GM03348 (cell line): ENCODE results near the gene YTHDF1.

Experiments
- DNase-seq: peaks from one replicate; pipeline ENCODE4 v3.0.0; 2012; ENCODE audit warnings: low spot score

The YTHDF1 gene

DNA sequence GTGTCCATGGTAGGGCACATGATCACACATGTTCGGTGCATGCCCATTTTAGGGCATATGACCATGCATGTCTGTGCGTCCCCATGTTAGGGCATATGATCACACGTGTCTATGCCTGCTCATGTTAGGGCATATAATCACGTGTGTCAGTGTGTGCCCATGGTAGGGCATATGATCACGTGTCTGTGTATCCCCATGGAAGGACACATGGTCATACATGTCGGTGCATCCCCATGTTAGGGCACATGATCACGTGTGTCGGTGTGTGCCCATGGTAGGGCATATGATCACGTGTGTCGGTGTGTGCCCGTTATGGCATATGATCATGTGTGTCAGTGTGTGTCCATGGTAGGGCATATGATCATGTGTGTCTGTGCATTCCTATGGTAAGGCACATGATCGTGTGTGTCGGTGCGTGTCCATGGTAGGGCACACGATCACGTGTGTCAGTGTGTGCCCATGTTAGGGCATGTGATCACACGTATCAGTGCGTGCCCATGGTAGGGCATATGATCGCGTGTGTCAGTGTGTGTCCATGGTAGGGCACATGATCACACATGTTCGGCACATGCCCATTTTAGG is 30.6 kb downstream of the YTHDF1 start:
- DNase-seq: no peak

DNA sequence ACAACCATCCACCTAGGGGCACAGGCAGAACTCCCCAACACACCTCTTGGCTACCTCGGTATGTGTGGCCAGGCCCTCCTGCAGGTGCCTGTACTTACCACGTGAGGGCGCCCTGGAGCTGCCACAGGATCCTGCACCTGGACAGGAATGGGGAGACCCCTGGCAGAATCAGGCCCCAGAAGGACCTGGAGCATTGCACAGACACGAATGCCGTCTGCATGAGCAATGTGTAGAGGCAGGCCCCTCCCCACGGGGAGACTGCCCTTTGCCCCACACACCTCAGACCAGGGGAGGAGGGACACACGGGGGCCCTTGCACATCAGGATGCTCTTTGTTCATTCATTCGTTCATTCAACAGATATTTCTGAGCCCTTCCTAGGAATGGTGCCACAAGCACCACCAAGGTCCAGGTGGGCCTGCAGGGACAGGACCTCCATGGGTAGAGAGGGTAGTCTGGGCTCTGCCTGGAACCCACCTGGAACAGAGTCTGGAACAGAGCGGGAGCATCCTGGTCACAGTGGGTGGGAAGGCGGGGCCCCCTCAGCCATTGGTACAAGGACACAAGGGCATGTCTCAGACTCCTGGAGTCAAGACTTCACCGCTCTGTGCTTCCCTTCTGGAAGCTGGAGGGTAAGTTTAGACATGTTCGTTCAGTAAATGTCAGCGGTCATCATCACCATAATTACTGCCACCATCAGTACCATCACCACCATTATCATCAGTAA is 32.3 kb downstream of the YTHDF1 start:
- peak; percentile 77 for DNase-seq

DNA sequence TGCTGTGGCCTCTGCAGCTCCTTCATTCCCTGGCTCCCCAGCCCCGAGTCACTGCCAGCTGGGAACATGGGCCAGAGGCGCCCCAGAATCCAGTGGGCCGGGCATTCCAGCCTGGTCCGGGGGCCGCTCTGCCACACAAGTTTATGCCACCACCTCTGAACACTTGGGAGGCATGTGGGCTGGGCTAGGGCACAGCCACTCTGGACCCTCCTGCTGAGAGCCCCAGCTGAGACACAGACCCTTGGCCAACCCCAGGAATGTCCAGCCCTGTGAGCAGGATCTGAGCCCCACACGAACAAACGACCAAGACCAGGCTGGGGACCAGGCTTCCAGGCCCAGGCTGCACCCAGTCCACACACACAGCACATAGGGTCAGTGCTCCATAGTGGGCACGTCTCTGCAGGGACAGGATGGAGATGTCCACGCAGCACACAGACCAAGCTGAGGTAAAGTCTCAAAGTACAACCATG is 33.0 kb downstream of the YTHDF1 start:
- no peak for DNase-seq

DNA sequence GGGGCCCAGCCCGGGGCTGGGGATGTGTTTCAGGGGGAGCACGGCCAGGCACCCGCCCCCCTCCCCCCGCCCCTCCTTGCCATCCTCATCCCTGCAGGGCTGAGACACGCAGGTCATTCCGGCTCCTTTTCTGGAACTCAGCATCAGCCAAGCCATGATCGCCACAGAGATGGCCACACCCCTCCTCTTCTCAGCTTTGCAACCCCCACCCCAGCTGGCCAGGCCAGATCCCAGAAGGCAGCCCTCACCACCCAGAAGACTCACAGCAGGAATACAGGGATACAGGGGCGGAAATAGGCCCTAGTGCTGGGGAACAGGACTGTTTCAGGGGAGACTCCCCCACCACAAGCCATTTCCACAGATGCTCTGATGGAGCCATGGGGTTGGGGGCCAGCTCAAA is 33.5 kb downstream of the YTHDF1 start:
- DNase-seq: no peak

- DNase-seq: no peak
Measured at GRCh38 chr20:63181226-63181625, 34.7 kb downstream of the YTHDF1 start.

GRCh38 chr20:63180569-63181185 is 35.3 kb downstream of the YTHDF1 start:
- no peak for DNase-seq

GRCh38 chr20:63179687-63180568 is 36.0 kb downstream of the YTHDF1 start:
- no peak for DNase-seq

GRCh38 chr20:63178889-63179686 is 36.8 kb downstream of the YTHDF1 start:
- peak; percentile 56 for DNase-seq

DNA sequence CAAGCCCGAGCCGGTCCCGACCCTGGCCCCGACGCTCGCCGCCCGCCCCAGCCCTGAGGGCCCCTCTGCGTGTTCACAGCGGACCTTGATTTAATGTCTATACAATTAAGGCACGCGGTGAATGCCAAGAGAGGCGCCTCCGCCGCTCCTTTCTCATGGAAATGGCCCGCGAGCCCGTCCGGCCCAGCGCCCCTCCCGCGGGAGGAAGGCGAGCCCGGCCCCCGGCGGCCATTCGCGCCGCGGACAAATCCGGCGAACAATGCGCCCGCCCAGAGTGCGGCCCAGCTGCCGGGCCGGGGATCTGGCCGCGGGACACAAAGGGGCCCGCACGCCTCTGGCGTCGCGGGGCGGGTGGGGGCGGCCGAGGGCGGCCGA is 37.5 kb downstream of the YTHDF1 start:
- DNase-seq: no peak

GRCh38 chr20:63177785-63178445 is 38.0 kb downstream of the YTHDF1 start:
- no peak for DNase-seq

DNA sequence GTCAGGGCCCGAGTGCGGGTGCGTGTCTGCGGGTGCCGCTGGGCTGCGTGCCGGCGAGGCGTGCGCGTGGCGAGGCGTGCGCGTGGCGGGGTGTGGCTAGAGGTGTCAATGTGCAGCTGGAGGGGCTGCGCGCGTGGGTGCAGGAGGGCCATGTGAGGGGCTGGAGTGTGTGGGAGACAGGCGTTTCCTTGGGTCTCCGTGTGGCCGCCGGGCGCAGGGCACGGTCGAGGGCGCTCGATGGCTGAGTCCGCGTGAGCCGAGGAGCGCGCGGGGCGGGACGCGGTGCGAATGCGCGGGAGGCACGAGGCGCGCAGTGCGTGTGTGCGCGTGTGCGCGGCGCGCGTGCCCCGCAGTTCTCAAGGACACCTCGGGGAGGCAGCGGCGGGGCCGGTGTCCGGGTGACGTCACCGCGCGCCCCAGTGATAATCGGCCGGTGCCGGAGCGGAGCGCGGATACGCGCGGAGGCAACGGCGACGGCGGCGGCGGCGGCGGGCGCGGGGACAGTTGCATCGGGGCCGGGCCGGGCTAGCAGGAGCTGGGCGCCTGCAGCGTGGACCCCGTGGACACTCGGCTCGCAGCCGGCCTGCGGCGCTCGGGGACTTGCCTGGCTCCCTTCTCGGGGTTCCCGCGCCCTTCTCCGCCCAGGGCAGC is 38.7 kb downstream of the YTHDF1 start:
- DNase-seq: no peak

DNA sequence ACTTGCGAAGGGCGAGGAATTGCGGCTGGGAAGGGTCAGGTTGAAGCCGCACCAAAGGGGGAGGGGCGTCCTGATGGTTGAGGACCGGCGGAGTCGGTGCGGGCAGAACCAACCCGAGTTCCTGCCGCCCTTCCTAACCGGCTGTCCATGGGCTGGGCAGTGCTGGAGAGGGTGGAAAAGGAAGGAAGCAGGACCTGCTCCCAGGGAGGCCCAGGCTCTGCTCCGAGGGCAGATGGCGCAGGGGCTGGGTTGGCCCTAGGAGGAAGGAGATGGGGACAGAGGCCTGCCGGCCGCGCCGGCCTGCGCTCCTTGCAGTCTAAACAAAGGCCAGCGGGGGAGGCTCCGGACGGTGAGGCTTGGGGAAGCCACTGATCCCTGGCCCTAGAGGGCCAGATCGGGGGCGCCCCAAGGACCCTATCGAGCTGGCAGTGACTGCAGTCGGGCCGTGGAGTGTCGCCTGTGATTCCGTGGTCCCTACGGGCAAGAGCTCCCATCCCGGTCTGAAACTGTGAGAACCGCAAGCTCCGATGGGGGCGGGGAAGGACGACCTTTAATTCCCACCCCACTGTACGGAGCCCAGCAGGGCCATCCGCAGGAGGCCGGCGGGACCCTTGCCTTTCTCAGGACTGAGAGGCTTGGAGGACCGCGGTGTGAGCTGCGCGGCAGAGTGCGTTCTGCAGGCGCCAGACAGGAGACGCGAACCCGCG is 39.4 kb downstream of the YTHDF1 start:
- DNase-seq: no peak

DNA sequence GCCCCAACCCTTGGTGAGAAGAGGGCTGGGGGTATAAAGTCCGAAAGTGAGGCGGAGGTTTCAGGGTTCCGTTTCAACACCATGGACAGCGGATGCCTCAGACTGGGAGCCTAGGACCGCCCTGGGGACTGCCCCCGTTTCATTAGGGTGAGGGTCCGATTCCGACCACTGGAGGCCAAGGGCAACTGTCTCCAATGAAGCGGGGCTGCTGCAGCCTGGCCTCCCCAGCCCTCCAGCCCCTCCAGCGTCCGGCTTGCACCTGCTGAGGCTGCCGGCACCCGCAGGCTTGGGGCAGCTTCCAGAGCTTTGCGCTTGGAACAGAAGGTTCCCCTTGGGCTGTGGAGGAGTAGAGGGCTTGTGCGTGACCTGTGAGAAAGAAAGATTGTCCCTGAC is 39.9 kb downstream of the YTHDF1 start:
- peak; percentile 50 for DNase-seq

- no peak for DNase-seq
Measured at GRCh38 chr20:63175038-63175895, 40.7 kb downstream of the YTHDF1 start.

DNA sequence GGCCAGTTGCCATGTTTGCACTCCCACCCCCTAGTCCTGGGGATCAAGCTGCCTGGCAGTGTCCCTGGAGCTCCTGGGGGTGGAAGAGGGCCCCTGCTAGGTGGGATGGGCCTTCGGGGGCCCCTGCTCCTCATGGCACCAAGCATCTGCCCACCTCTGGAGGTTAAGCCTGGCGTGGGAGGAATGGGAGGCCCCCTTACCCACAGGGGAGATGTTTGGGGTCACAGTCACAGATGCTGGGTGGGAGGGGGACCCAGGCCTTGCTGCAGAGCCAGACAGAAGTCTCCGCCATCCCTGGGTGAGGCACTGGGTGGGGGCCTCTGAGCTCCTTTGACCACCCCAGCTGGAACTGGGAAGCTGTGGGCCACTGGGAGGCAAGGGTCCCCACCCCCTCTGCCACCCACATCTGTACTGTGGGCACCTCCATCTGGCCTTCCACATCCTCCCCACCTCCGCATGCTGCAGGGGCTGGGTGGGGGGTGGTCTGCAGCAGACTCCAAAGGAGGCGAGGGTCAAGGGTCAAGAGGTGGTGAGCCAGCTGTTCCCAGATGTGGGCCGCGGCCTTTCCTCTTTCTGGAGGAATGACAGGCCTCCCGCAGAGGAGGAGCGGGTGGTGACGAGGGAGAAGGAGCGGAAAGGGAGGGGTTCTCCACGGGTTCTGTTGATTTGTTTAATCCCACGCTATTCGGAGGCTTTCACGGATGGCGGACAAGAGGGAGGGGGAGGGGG is 41.5 kb downstream of the YTHDF1 start:
- DNase-seq: no peak

DNA sequence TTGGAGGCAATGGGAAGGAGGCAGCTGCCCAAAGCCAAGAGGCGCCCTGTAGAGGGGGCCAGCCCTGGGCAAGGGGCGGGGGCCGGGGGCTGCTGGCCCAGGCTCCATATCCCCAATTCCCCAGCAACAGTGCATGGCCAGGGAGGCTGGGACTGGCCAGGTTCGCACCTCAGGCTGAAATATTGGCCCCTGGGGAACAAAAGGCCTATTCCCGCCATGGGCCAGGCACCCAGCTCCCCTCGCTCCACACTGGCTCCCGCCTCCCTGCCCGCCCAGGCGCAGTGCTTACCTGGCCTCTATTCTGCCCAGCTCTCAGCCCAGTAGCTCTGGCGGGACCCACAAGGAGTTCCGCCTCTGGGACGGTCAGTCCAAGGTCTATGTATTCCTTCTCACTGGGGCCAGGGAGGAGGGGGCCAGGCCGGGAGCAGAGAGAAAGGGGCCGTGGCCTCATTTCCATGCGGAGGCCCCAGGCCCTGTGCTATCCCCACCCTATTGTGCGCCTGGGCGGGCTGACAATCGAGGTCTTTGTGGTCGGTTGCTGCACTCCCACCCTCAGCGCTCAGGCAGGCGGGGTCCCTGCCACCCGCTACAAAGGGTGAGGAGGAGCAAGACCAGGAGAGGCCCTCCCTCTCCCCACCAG is 42.3 kb downstream of the YTHDF1 start:
- DNase-seq: no peak

DNA sequence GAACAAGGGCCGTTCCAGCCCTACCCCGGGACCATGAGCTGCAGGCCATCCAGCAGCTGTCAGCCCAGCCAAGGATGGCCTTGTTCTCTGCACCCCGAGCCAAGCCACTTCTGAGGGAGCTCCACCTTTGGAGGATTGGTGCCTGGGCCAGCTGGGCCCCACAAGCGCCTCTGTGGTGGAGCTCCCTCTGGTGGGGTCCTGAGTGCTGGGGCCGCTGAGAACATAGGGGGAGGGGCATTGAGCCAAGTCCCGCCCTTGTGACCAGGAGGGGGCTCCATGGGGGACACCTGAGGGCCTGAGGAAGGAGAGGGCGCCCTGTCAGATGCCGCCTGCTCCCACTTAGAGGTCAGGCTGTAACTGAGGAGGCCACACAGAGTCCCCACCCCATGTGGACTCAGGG is 43.2 kb downstream of the YTHDF1 start:
- no peak for DNase-seq

DNA sequence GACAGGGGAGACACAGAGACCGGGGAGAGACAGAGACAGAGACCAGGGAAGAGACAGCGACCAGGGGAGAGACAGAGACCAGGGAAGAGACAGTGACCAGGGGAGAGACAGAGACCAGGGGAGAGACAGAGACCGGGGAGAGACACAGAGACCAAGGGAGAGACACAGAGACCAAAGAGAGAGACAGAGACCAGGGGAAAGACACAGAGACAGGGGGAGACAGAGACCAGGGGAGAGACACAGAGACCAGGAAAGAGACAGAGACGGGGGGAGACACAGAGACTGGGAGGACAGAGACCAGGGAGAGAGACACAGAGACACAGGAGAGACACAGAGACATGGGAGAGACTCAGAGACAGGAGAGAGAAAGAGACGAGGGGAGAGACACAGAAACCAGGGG is 43.9 kb downstream of the YTHDF1 start:
- no peak for DNase-seq
